C4-2B (cell line): ENCODE results near the gene KLF1.

Source experiments
- CTCF ChIP-seq: fragments of 450-650 bp; conservative IDR thresholded peaks from 2 replicates; pipeline ENCODE4 v1.5.1; 2017; ENCODE audit warnings: mild to moderate bottlenecking
- ZFX ChIP-seq: fragments of 450-650 bp; IDR thresholded peaks from 2 replicates; pipeline ENCODE4 v1.6.1; 2017

DNA sequence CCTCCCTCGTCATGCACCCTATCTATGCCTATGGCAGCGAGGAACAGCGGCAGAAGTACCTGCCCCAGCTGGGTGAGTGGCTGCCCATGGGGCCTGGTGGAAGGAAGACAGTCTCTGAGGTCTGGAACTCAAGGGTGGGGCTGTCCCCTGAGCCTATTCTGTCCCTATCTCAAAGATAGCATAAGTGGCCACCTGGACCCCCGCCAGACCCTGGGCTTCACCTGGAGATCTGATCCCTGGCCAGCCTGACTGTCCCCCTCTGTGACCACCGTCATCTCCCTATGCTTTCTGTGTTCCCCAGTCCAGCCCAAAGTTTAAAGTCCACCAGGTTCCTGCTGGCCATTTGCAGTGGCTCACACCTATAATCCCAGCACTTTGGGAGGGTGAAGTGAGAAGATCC lies 6.6 kb upstream of the KLF1 start:
- TF ChIP-seq CTCF (no peak), ZFX (no peak)
